NOMO-1 treated with dmso at 0.1 percent for 144 hours (cell line): ENCODE data around the gene LAPTM5.

ENCODE experiments used
- DNase-seq: peaks from one replicate; lab custom pipeline; 2025; ENCODE audit not compliant: unreplicated experiment; lab: John Stamatoyannopoulos, UW

The LAPTM5 gene

DNA sequence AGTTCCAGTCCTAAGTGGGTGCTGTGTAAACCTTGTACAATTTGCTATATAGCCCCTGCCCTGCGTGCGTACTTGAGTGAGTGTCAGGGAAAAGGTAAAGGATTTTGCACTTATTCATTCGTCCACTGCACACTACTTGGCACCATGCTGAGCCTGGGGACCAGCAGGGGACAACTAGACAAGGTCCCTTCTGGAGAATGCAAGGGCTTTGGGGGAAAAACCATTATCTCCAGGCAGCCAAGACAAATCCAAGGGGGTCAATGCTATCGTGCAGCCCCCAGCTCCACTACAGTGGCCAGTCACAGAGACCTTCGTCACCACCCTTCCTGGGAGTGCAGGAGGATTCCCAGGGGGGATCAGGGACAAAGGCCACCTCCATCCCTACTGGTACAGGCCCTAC lies 73.9 kb downstream of the LAPTM5 start:
- no peak for DNase-seq
